ENCODE data around the gene MOV10. TPM values are rescaled to one million over a fixed set of nuclear protein-coding genes. Genes with fewer than 3 reads are reported as not detected.

The MOV10 gene
- total RNA-seq, 2 donors from 2014 or later: 26.2 to 29.3 TPM

DNA sequence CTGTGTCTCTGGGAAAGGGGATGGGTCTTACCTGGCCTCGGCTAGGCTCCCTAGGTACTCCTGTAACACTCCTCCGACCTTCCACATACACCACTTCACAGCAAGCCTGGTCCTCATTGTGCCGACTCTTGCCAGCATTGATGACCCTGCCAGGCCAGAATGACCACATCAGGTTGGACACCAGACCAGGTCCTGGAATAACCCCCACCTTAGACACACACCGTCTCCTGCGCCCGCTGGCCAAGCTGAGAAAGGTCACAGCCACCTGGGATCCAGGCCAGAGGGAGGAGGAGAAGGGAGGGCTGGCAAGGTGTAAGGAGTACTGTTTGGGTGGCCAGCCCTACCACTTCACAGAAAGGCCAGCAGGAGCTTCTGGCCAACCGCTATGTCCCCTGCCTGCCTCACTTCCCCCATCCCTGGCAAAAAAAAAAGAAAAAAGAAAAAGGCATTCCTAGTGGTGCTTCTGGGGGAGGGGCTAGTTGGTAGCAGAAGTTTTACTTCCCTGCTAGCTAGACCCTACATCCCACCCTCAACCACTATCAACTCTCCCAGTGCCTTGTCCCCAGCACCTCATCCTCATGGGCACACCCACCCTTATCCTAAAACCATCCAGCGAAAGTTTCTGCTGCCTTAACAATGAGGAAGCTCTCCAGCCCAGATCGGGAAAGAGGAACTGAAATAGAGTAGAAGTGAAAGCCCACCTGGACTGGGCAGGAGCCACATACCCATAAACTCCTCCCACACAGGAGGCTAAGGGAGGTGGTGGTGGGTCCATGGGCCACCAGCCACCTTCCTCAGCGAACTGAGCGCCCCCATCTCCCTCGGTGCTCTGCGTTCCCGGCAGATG lies 39.2 kb downstream of the MOV10 start:
- Histone ChIP-seq H3K9me3 (no peaks in the 10 kb centered on the region), H3K27ac (no peak overlapping the region), H3K36me3 (replicated peaks in 1 of 2; ENCODE audit: insufficient read depth in 1 of 2, low read depth in 2 of 2) (no peaks in the 10 kb centered on the region), H3K4me1 (peaks cover 28% of the 10 kb centered on the region), H3K4me3 (no peak overlapping the region), H3K27me3 (no peaks in the 10 kb centered on the region)
- ATAC-seq (no peak), DNase-seq (peak; percentile 65 to 82 (median 74))
- WGBS, 2 donors: 23 to 27% methylated on average over 9 to 14 of the region's 14 CpGs
- intact Hi-C loops (cut with DNase I): loop anchor here (10.0 kb wide), 1 partner anchor 331 kb away; no protein-coding TSS in a partner anchor
- TF ChIP-seq POLR2A (IDR thresholded peaks at IDR 0.05): no peak
- TF ChIP-seq, protein P1, sequence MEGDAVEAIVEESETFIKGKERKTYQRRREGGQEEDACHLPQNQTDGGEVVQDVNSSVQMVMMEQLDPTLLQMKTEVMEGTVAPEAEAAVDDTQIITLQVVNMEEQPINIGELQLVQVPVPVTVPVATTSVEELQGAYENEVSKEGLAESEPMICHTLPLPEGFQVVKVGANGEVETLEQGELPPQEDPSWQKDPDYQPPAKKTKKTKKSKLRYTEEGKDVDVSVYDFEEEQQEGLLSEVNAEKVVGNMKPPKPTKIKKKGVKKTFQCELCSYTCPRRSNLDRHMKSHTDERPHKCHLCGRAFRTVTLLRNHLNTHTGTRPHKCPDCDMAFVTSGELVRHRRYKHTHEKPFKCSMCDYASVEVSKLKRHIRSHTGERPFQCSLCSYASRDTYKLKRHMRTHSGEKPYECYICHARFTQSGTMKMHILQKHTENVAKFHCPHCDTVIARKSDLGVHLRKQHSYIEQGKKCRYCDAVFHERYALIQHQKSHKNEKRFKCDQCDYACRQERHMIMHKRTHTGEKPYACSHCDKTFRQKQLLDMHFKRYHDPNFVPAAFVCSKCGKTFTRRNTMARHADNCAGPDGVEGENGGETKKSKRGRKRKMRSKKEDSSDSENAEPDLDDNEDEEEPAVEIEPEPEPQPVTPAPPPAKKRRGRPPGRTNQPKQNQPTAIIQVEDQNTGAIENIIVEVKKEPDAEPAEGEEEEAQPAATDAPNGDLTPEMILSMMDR (IDR thresholded peaks at IDR 0.05): peak in 3 of 7 experiments; percentile 17 to 41 (median 25)

DNA sequence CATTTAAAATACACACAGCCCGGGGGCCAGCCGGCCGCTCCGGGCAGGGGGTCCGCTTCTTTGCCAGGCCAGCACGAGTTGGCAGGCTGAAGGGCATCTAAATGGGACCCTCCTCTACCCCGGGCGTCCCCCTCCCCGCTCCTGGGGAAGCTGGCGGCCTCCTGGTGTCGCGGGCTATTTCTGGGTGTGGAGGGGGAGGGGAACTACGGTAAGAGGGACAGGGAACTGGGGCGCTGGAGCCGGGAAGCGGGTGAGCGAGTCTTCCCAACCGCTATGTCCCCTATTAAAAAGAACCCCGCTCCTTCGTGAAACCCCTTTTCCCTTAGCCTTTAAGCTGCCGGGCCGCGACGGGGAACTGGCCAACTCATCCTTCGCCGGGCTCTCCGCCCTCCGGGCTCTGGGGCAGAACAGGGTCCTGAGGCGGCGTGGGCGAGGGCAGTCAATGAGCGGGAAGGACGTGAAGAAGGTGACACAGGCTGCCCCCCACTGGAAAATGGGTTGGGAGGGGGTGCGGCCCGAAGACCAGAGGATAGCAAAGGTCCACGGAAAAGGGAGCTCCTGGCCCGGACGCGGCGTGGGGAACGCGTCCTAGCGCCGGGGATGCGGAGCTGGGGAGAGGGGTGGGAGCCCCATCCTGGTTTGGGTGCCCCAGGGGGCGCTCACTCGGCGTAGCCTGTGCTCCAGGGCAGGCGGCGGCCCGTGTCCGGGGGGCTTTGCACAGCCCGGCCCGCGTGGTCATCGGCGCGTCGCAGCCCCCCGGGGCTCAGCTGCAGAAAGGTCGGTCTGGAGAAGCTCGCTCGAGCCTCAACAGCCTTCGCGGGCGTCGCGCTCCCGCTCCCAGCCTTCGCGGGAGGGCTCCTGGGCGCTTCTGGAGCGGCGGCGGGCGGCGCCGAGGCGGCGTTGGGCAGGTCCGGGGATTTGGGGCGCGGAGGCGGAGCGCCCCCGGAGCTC lies 40.1 kb downstream of the MOV10 start:
- no peaks in the 10 kb centered on the region for H3K9me3 ChIP-seq
- WGBS, 2 donors: 2% methylated on average over 32 to 83 of the region's 86 CpGs
- TF ChIP-seq, protein P1 (IDR thresholded peaks at IDR 0.05): peak in 1 of 7 experiments; percentile 10
- TF ChIP-seq POLR2A (IDR thresholded peaks at IDR 0.05): no peak
- H3K4me1 ChIP-seq: peaks cover 32% of the 10 kb centered on the region
- no peaks in the 10 kb centered on the region for H3K36me3 ChIP-seq (replicated peaks in 1 of 2; ENCODE audit: insufficient read depth in 1 of 2, low read depth in 2 of 2)
- ATAC-seq (no peak), DNase-seq (peak in 2 of 4 donors; percentile 28 to 47)
- H3K4me3 ChIP-seq: peak overlapping the region; percentile 25 to 63
- intact Hi-C loops (cut with DNase I): loop anchor here (10.0 kb wide), 1 partner anchor 330 kb away; no protein-coding TSS in a partner anchor
- H3K27ac ChIP-seq: peak overlapping the region in 2 of 4 donors; percentile 71 to 73
- no peaks in the 10 kb centered on the region for H3K27me3 ChIP-seq

DNA sequence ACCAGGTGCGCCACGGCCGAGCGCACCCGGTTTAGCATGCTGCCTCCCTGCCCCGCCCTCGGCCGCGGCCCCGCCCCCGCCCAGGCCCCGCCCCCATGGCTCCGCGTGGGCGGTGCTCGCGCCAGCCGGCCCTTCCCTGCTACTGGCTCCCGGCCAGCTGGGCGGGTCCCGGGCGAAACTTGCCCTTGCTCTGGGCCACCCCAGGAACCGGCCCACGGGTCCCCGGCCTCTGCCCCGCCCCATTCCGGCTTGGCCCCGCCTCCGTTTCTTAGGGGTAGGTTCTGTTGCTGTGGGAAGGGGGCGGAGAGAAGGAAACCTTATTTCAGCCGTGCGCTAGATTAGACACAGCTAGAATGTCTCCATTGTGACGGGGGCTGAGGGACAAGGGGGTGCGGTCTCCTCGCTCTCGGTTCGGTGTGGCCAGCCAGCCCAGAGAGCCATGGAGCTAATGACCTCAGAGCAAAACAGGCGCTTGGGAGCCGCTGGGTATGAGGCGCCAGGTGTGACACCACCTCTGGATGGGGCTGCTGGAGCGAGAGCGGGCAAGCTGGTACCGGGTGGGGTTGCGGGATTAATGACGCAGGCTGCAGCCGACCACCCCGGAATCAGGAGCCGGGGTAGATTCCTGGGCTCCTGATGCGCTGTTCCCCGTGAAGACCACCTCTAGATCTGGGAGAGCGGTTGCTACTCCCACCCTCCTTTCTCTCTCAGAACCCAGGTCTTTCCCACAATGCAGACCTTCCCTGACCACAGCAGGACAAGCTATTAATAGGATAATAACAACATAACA lies 41.0 kb downstream of the MOV10 start, which contains the start of gene PPM1J:
Gene PPM1J, minus strand, starts transcription at position 69 of the 790 bp plus-strand sequence. Its CDS starts 31 bp downstream, at position 38.
- H3K4me3 ChIP-seq: peak within 1 kb of the TSS; percentile 25 to 63
- H3K9me3 ChIP-seq: no peaks in the 10 kb centered on the region
- H3K27ac ChIP-seq: peak within 1 kb of the TSS; percentile 63 to 73 (median 72)
- TF ChIP-seq, protein P1 (IDR thresholded peaks at IDR 0.05): no peak
- peak in 2 of 3 donors; percentile 46 to 49 for TF ChIP-seq POLR2A (IDR thresholded peaks at IDR 0.05)
- DNase-seq (peak; percentile 99 to 100 (median 99)), ATAC-seq (peak; percentile 86)
- no peaks in the 10 kb centered on the region for H3K36me3 ChIP-seq (replicated peaks in 1 of 2; ENCODE audit: insufficient read depth in 1 of 2, low read depth in 2 of 2)
- intact Hi-C loops (cut with DNase I): loop anchor here (10.0 kb wide), 1 partner anchor 329 kb away; no protein-coding TSS in a partner anchor
- no peaks in the 10 kb centered on the region for H3K27me3 ChIP-seq
- WGBS, 2 donors: 0 to 1% methylated on average over 16 to 40 of the region's 51 CpGs
- peaks cover 32% of the 10 kb centered on the region for H3K4me1 ChIP-seq

DNA sequence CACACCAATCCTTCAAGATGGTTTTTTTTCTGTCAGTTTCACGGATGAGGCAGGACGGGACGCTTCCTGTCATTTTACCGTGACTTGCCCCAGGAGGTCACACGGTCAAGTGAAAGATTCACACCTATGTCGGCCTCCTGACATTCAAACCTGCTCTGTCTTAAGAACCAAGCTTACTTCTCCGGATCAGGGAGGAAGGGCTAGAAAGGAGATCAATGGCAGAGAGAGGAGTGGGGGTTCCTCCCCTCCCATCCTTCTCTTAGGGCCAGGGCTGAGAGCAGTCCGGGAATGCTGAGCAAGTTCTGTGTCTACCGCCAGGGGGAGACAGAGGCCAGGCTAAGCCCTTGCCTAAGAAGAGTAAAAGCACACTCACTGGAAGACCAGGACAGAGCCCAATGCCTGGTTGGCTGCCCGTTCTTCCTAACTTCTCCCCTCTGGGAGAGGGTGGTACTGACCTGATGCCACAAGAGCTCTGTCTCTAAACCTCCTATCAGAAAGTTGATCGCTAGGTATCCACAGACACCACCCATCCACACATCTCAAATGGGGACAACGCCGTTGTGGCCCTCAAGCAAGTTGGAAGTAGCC lies 41.8 kb downstream of the MOV10 start:
- peak; percentile 88 to 90 (median 89) for DNase-seq
- Histone ChIP-seq H3K27me3 (no peaks in the 10 kb centered on the region), H3K27ac (peak overlapping the region; percentile 63 to 73 (median 72)), H3K4me1 (peaks cover 32% of the 10 kb centered on the region), H3K9me3 (no peaks in the 10 kb centered on the region), H3K36me3 (replicated peaks in 1 of 2; ENCODE audit: insufficient read depth in 1 of 2, low read depth in 2 of 2) (no peaks in the 10 kb centered on the region), H3K4me3 (no peak overlapping the region)
- TF ChIP-seq, protein P1 (IDR thresholded peaks at IDR 0.05): peak; percentile 81 to 96 (median 94)
- TF ChIP-seq POLR2A (IDR thresholded peaks at IDR 0.05): no peak
- intact Hi-C loops (cut with DNase I): loop anchor here (10.0 kb wide), 1 partner anchor 329 kb away; no protein-coding TSS in a partner anchor
- peak; percentile 70 for ATAC-seq
- WGBS, 2 donors: 13 to 20% methylated on average over 11 to 13 of the region's 13 CpGs
